ENCODE data around the gene WASHC4.

The WASHC4 gene, protein sequence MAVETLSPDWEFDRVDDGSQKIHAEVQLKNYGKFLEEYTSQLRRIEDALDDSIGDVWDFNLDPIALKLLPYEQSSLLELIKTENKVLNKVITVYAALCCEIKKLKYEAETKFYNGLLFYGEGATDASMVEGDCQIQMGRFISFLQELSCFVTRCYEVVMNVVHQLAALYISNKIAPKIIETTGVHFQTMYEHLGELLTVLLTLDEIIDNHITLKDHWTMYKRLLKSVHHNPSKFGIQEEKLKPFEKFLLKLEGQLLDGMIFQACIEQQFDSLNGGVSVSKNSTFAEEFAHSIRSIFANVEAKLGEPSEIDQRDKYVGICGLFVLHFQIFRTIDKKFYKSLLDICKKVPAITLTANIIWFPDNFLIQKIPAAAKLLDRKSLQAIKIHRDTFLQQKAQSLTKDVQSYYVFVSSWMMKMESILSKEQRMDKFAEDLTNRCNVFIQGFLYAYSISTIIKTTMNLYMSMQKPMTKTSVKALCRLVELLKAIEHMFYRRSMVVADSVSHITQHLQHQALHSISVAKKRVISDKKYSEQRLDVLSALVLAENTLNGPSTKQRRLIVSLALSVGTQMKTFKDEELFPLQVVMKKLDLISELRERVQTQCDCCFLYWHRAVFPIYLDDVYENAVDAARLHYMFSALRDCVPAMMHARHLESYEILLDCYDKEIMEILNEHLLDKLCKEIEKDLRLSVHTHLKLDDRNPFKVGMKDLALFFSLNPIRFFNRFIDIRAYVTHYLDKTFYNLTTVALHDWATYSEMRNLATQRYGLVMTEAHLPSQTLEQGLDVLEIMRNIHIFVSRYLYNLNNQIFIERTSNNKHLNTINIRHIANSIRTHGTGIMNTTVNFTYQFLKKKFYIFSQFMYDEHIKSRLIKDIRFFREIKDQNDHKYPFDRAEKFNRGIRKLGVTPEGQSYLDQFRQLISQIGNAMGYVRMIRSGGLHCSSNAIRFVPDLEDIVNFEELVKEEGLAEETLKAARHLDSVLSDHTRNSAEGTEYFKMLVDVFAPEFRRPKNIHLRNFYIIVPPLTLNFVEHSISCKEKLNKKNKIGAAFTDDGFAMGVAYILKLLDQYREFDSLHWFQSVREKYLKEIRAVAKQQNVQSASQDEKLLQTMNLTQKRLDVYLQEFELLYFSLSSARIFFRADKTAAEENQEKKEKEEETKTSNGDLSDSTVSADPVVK

DNA sequence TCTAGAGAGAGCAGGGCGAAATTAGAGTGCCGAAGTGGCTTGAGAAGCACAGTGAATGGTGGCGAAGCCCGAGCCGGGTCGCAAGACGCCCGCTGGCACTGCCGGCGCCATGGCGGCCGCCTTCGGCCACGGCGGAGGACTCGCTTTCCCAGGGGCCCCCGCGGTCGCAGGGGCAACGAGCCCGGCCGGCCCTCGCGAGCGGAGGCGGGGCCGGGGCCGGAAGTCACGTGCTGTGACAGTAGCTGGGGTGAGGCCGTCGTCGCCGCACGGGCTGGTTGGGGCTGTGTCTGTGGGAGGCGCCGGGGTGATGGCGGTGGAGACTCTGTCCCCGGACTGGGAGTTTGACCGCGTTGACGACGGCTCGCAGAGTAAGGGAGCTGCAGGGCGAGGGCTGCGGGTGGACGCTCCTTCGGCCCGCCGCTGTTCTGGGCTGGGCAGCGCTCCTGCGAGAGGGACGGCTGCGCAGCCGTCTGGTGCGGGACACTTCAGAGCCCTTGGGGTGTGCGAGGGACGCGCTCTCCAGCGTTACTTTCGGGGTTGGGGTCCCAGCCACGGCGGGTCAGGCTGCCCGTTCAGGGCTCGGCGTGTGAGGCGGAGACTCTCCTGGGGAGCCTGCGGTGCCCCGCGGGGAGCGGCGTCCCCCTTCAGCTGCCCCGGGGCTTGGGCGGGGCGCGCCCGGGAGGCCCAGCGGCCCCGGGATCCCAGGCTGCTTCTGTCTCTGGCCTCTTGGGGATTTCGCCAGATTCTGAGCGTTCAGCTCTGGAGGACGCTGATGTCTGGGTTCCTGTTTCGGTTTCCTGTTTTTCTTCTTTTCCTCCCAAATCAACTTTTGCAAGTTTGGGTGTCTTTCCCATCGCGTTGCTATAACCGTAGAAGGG, at the start of gene WASHC4:
WASHC4 (plus strand) TSS at position 238 of the 878 bp plus-strand sequence; CDS start at position 308, 70 bp downstream.
- H3K9me3 ChIP-seq = no peaks in the 10 kb centered on the region
- peaks cover 0 to 48% (median 16%) of the 10 kb centered on the region in 4 donors for H3K4me1 ChIP-seq
- H3K27ac ChIP-seq = peak within 1 kb of the TSS; percentile 94 to 96
- peak; percentile 95 to 97 for DNase-seq
- H3K4me3 ChIP-seq = peak within 1 kb of the TSS; percentile 71 to 89
- intact Hi-C loops (cut with DNase I; ENCODE audit: low total_unique reads) = no loop called here
- TF ChIP-seq, protein P1, sequence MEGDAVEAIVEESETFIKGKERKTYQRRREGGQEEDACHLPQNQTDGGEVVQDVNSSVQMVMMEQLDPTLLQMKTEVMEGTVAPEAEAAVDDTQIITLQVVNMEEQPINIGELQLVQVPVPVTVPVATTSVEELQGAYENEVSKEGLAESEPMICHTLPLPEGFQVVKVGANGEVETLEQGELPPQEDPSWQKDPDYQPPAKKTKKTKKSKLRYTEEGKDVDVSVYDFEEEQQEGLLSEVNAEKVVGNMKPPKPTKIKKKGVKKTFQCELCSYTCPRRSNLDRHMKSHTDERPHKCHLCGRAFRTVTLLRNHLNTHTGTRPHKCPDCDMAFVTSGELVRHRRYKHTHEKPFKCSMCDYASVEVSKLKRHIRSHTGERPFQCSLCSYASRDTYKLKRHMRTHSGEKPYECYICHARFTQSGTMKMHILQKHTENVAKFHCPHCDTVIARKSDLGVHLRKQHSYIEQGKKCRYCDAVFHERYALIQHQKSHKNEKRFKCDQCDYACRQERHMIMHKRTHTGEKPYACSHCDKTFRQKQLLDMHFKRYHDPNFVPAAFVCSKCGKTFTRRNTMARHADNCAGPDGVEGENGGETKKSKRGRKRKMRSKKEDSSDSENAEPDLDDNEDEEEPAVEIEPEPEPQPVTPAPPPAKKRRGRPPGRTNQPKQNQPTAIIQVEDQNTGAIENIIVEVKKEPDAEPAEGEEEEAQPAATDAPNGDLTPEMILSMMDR (IDR thresholded peaks at IDR 0.05) = no peak
- H3K27me3 ChIP-seq = no peaks in the 10 kb centered on the region
- peaks cover 0 to 11% (median 7%) of the 10 kb centered on the region in 3 donors for H3K36me3 ChIP-seq

DNA sequence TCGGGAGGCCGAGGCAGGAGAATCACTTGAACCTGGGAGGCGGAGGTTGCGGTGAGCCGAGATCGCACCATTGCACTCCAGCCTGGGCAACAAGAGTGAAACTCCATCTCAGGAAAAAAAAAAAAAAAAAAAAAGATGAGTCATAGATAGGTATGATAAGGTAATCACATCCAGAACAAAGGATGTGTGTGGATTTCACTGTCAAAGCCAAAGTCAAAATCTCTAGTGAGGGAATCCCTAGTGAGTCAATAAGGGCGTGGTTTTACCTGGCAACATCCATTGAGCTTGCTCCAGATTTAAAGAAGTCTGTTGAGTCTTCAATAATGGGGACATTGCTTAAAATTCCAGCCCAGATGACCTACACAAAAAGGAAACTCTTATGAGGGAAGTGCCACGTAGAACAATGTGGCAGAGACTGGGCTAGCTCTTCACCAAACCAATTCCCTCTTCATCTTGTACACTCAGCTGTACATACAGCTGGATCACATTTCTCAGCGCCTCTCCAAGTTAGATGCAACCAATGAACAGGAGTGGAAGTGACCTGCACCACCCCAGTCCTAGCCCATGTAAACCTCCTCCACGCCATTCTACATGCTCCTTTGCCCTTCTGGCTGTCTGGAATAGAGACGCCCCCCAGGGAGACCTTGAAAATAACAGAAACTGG, 46.7 kb upstream of the WASHC4 start:
- peaks cover 0 to 3% (median under 1%) of the 10 kb centered on the region in 3 donors for H3K9me3 ChIP-seq
- H3K27me3 ChIP-seq = no peaks in the 10 kb centered on the region
- DNase-seq = no peak
- H3K4me1 ChIP-seq = no peaks in the 10 kb centered on the region
- H3K4me3 ChIP-seq = no peak overlapping the region
- peaks cover 32 to 60% (median 51%) of the 10 kb centered on the region in 3 donors for H3K36me3 ChIP-seq
- TF ChIP-seq, protein P1 (IDR thresholded peaks at IDR 0.05) = no peak
- intact Hi-C loops (cut with DNase I; ENCODE audit: low total_unique reads) = no loop called here
- H3K27ac ChIP-seq = no peak overlapping the region

DNA sequence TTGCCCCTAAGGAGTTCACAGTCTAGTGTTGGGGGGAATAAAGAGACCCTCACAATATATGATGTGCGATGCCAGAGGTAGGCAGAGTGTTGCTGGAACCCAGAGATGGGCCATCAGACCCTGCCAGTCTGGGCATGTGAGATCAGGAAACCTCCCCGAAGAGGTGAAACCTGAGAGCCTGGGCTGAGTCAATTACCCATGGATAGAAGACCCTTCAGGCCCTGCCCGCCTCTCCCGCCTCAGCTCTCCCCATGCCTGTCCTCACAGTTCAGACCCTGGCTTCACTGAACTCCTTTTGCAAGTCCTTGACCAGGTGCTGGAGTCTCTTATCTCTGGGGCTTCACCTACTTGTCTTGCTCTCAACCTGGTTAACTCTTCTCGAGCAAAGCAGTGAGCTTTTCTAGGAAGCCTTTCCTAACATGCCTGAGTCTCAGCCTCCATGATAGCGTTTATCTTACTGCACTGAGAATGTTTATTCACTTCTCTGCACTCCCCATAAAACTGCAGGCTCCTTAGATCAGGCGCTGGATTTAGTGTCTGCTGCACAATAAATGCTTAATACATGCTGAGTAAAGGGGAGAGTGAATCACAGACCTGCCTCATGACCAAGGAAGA, 42.9 kb upstream of the WASHC4 start:
- TF ChIP-seq, protein P1 (IDR thresholded peaks at IDR 0.05) = no peak
- Histone ChIP-seq H3K4me3 (no peak overlapping the region), H3K9me3 (no peaks in the 10 kb centered on the region), H3K27me3 (no peaks in the 10 kb centered on the region), H3K4me1 (no peaks in the 10 kb centered on the region), H3K36me3 (peaks cover 24 to 44% (median 43%) of the 10 kb centered on the region in 3 donors), H3K27ac (no peak overlapping the region)
- intact Hi-C loops (cut with DNase I; ENCODE audit: low total_unique reads) = no loop called here
- DNase-seq = no peak

DNA sequence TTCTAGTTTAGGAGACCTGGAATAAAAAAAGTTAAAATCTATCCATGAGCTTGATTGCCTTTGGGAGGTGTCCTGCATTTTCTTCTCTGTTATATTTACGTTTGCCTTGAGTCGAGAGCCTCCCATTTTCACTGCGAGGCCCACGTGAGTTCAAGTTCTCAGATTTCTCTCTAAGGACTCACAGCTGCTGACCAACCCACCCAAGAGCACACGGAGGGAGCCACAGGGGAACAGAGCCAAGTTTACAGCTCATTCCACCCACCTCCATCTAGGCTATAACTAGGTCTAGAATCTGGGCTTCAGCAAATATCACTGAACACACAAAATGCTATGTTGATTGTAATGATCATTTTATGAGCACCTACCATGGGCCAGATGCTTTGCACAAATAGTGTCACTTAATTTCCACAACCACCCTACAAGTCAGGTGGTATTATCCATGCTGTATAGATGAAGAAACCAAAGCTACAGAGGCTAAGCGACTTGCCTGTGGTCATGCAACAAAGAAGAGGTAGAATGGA, 40.0 kb upstream of the WASHC4 start:
- TF ChIP-seq, protein P1 (IDR thresholded peaks at IDR 0.05) = no peak
- no peaks in the 10 kb centered on the region for H3K9me3 ChIP-seq
- H3K36me3 ChIP-seq = peaks cover 21 to 46% (median 29%) of the 10 kb centered on the region in 3 donors
- H3K27me3 ChIP-seq = no peaks in the 10 kb centered on the region
- intact Hi-C loops (cut with DNase I; ENCODE audit: low total_unique reads) = no loop called here
- no peak overlapping the region for H3K4me3 ChIP-seq
- no peak overlapping the region for H3K27ac ChIP-seq
- DNase-seq = no peak
- H3K4me1 ChIP-seq = no peaks in the 10 kb centered on the region

Measured in tibial artery (tissue), 4 donors.